ENCODE measurements around the gene CBX3. TPM values are rescaled to one million over a fixed set of nuclear protein-coding genes. Genes with fewer than 3 reads are reported as not detected.
"Not testable (repeated sequence)": the region's sequence is repeated elsewhere in the genome, so short reads cannot be mapped to it uniquely, and the experiment has no call there.

The CBX3 gene
- total RNA-seq, 1 donor from 2014 or later, result 102 TPM

DNA sequence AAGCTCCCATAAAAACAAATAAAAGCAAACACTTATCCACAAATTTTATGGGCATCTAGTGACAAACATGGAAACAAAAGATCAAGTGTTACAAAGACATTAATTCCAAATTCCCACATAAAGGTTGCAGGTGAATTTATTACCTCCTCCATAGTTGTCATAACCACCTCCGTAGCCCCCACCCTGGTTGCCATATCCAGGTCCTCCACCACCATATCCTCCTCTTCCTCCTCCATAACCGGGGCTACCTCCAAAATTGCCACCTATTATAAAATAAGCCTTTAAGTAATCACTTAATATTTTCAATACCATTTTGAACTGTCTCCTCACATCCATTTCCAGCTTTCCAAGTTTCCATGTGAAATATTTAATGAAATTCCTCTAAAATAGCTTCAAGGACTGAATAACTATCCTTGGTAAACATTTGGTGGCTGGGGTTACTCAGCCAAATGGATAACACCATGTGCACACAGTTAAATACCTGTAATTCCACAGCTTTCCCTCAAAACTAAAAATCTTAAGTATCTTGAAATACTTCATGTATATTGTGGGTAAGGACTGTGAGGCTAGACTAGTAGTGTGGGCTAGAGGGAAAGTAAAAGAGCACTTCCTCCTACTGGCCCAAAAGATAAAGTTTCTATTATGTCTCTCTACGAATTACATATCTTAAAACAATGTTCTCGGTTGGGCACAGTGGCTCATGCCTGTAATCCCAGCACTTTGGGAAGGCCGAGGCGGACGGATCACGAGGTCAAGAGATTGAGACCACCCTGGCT is 7.9 kb upstream of the CBX3 start:
- TF ChIP-seq, protein P1, sequence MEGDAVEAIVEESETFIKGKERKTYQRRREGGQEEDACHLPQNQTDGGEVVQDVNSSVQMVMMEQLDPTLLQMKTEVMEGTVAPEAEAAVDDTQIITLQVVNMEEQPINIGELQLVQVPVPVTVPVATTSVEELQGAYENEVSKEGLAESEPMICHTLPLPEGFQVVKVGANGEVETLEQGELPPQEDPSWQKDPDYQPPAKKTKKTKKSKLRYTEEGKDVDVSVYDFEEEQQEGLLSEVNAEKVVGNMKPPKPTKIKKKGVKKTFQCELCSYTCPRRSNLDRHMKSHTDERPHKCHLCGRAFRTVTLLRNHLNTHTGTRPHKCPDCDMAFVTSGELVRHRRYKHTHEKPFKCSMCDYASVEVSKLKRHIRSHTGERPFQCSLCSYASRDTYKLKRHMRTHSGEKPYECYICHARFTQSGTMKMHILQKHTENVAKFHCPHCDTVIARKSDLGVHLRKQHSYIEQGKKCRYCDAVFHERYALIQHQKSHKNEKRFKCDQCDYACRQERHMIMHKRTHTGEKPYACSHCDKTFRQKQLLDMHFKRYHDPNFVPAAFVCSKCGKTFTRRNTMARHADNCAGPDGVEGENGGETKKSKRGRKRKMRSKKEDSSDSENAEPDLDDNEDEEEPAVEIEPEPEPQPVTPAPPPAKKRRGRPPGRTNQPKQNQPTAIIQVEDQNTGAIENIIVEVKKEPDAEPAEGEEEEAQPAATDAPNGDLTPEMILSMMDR (IDR thresholded peaks at IDR 0.05), result no peak
- peak overlapping the region; percentile 78 for H3K27ac Mint-ChIP-seq (ENCODE audit: unreplicated experiment)
- no peaks in the 10 kb centered on the region for H3K9me3 Mint-ChIP-seq (ENCODE audit: low read depth)
- peaks cover 59% of the 10 kb centered on the region for H3K4me1 Mint-ChIP-seq (ENCODE audit: low read depth)
- peaks cover 78% of the 10 kb centered on the region for H3K36me3 Mint-ChIP-seq (ENCODE audit: low read depth)
- H3K4me3 Mint-ChIP-seq (ENCODE audit: unreplicated experiment), result no peak overlapping the region
- H3K27me3 Mint-ChIP-seq (ENCODE audit: low read depth), result no peaks in the 10 kb centered on the region
- no peak for DNase-seq (ENCODE audit: low spot score)

DNA sequence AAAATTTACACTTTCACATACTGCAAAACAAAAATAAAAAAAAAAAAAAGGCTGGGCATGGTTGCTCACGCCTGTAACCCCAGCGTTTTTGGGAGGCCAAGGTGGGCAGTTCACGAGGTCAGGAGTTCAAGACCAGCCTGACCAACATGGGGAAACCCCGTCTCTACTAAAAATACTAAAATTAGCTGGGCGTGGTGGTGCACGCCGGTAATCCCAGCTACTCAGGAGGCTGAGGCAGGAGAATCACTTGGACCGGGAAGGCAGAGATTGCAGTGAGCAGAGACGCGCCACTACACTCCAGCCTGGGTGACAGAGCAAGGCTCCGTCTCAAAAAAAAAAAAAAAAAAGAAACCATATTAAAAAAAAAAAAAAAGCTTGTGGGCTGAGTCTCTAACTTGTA is 6.8 kb upstream of the CBX3 start:
- H3K36me3 Mint-ChIP-seq (ENCODE audit: low read depth), result peaks cover 78% of the 10 kb centered on the region
- H3K27ac Mint-ChIP-seq (ENCODE audit: unreplicated experiment); DNase-seq (ENCODE audit: low spot score); H3K9me3 Mint-ChIP-seq (ENCODE audit: low read depth); H3K27me3 Mint-ChIP-seq (ENCODE audit: low read depth): not testable (repeated sequence)
- H3K4me1 Mint-ChIP-seq (ENCODE audit: low read depth), result peaks cover 59% of the 10 kb centered on the region
- H3K4me3 Mint-ChIP-seq (ENCODE audit: unreplicated experiment), result peak overlapping the region; percentile 4

DNA sequence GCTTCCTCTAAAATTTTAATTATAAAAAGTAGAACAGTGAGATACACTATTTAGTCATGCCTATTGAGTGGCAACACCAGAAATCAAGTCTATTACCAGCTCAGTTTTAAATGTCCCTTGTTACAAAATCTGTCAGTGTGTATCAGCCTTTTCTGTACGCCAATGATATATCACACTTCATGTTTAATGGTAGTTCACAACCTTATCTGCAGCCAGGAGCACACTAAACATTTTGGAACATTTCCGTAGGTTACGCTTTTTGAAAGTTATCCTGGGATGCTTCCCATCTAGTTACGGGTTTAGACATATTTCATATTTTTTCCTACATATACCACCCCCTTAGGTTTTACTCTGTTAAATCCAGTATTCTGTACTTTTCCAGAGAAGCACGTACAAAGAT is 6.4 kb upstream of the CBX3 start:
- Mint-ChIP-seq H3K36me3 (ENCODE audit: low read depth) (peaks cover 77% of the 10 kb centered on the region), H3K4me3 (ENCODE audit: unreplicated experiment) (no peak overlapping the region), H3K9me3 (ENCODE audit: low read depth) (no peaks in the 10 kb centered on the region), H3K4me1 (ENCODE audit: low read depth) (peaks cover 59% of the 10 kb centered on the region), H3K27ac (ENCODE audit: unreplicated experiment) (no peak overlapping the region), H3K27me3 (ENCODE audit: low read depth) (no peaks in the 10 kb centered on the region)
- DNase-seq (ENCODE audit: low spot score), result no peak
- TF ChIP-seq, protein P1 (IDR thresholded peaks at IDR 0.05), result no peak

DNA sequence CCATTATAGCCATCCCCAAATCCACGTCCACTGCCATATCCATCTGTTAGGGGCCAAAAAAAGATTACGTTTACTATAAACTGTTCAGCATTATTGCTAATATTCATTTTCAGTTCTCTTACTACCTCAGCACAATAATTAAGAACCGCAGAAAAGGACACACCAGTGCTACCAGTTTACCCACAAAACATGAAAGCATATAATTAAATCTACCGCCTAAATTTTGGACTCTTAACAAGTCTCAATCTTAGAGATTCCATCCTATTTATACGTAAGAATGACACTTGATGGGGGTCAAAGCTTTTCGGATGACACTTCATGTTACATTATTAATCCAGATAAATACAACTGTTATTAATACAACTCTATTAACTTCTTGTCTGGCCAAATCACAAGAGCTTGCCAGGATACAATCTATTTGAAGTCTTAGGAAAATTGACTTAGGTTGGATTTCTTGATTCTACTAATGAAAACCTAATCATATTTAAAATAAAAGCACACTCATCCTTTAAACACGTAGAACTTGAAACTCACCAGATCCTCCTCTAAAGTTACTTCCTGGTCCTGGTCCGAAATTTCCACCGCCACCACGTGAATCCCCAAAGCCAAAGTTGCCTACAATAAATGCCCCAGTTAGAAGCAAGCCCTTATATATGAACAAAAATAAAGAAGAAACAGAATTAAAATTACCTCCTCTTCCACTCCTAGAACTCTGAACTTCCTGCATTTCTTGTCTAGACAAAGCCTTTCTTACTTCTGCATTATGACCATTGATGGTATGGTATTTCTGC is 5.5 kb upstream of the CBX3 start:
- TF ChIP-seq, protein P1 (IDR thresholded peaks at IDR 0.05), result no peak
- H3K27me3 Mint-ChIP-seq (ENCODE audit: low read depth), result no peaks in the 10 kb centered on the region
- H3K36me3 Mint-ChIP-seq (ENCODE audit: low read depth), result peaks cover 71% of the 10 kb centered on the region
- peaks cover 55% of the 10 kb centered on the region for H3K4me1 Mint-ChIP-seq (ENCODE audit: low read depth)
- no peak for DNase-seq (ENCODE audit: low spot score)
- peak overlapping the region; percentile 66 for H3K4me3 Mint-ChIP-seq (ENCODE audit: unreplicated experiment)
- no peaks in the 10 kb centered on the region for H3K9me3 Mint-ChIP-seq (ENCODE audit: low read depth)
- H3K27ac Mint-ChIP-seq (ENCODE audit: unreplicated experiment), result peak overlapping the region; percentile 87

DNA sequence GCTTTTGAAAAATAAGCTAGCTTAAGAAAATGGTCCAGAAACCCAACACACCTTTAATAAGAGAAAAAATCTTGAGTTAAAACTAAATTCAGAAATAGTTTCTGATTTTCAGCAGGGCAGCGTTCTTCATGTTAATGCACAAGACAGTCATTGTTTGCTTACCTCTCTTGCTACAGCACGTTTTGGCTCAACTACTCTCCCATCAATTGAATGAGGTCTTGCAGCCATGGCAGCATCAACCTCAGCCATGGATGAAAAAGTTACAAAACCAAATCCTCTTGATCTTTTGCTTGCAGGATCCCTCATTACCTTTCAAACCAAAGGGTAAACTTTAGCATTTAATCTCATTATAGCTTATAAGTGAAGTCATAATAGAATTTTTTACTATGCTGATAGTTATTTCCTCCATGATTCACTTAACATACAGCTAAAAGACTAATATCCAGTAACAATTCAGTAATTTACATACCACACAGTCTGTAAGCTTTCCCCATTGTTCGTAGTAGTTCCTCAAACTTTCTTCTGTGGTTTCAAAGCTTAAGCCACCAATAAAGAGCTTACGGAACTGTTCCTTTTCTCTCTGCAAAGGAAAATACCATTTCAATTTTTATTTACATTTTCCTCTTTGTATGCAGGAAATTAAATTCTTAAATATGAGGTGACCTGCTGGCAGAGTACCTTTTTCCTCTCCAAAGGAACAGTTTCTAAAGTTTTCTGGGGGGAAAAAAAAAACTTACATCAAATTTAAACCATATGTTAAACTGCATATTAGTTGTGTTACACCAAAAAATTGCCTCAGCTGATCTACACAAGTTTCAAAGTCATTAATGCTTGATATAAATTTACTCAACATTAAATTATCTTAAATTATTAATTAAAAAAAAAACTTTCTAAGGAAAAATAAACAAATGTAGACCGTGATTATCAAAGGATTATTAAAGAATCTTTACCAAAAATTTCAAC is 4.1 kb upstream of the CBX3 start:
- H3K4me3 Mint-ChIP-seq (ENCODE audit: unreplicated experiment), result peak overlapping the region; percentile 99
- TF ChIP-seq, protein P1 (IDR thresholded peaks at IDR 0.05), result no peak
- H3K36me3 Mint-ChIP-seq (ENCODE audit: low read depth), result peaks cover 64% of the 10 kb centered on the region
- H3K27me3 Mint-ChIP-seq (ENCODE audit: low read depth), result no peaks in the 10 kb centered on the region
- H3K27ac Mint-ChIP-seq (ENCODE audit: unreplicated experiment), result peak overlapping the region; percentile 87
- peaks cover 48% of the 10 kb centered on the region for H3K4me1 Mint-ChIP-seq (ENCODE audit: low read depth)
- no peaks in the 10 kb centered on the region for H3K9me3 Mint-ChIP-seq (ENCODE audit: low read depth)
- DNase-seq (ENCODE audit: low spot score), result no peak

Data from chondrocyte (in vitro differentiated cells).